GM19193 (cell line): ENCODE data around the gene SLC6A6.

Experiments used
- POLR2A ChIP-seq: IDR thresholded peaks from 4 replicates; pipeline ENCODE4 v1.6.1; 2011; ENCODE audit not compliant: insufficient read depth, insufficient read length; ENCODE audit errors: extremely low read depth

The SLC6A6 gene

GRCh38 chr3:14522129-14522691 is 119.8 kb downstream of the SLC6A6 start:
- TF ChIP-seq POLR2A, result no peak

DNA sequence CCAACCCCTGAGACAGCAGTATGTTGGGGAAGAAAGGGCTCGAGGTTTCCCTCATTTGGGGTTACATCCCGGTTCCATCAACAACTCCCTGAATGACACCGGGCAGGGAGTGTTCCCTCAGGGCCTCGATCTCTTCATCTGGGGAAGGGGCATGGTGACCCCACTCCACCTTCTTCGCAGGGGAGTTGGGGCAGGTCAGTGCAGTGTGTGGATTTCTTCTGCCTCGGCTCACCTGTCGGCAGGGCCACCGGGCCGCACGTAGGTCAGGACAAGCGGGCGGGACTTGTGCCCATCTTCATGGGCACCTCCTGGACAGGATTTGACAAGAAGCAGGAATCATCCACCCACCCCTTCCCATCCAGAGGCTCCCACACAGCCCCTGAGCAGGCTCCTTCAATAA is 120.4 kb downstream of the SLC6A6 start:
- TF ChIP-seq POLR2A, result no peak

GRCh38 chr3:14523792-14524191 is 121.4 kb downstream of the SLC6A6 start:
- TF ChIP-seq POLR2A, result no peak

DNA sequence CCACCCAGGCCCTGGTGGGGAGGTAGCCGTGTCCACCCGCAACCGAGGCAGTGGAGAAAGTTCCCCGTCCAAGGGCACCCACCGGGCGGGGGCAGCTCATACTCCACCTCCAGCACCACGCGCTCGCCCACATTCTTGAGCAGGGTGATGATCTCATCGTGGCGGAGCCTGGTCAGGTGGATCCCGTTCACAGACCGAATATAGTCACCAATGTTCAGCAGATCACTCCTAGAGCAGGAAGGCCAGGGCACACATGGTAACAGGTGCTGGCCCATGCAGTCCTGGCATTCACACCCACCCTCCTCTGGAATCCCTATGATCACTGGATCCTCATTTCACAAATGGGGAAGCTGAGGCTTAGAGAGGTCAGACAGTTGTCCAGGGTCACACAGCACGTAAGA is 121.9 kb downstream of the SLC6A6 start:
- no peak for TF ChIP-seq POLR2A

DNA sequence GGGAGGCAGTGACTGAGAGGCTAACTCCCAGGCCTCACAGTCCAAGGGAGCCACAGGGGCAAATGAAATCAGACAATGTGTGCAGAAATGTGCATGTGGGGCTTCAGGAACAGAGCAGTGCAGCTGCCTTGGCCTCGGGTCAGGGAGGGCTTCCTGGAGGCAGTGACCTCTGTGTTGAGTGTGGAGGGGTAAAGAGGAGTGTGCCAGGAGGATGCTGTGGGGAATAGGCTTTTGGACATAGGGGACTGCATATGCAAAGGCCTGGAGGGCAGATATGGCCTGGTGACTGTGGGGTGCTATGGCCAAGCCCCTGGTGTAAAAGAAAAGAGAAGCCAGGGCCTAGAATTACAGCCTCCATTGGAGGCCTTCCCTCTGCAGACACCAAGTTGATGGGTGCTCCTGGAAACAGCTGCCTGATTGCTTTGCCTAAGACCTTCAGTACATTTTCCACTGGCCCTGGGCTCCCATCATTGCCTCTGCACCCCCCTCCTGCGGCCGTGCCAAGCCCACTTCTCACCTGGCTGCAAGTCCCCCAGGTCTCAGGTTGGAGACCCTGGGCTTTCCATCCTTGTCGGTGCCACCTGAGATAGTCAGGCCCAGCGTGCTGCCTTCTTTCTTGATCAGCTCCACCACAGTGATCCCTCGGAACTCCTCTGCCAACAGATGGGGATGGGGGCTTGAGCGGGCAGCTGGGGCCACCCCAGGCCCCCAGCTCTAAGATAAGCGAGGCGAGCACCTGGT is 122.7 kb downstream of the SLC6A6 start:
- no peak for TF ChIP-seq POLR2A

GRCh38 chr3:14525685-14526631 is 123.6 kb downstream of the SLC6A6 start:
- TF ChIP-seq POLR2A, result no peak

DNA sequence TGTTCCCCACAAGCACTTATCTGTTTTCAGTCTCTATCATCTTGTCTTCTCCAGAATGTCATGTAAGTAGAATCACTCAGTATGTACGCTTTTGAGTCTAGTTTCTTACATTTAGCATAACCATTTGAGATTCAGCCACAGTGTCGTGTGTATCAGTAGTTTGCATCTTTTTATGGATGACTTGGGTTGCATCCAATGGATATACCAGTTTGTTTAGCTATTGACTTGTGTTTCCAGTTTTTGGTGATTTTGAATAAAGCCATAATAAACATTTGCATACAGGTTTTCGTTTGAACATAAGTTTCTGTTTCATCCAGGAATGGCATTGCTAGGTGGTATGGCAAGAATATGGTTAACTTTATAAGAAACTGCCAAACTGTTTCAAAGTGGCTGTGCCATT is 125.7 kb downstream of the SLC6A6 start:
- TF ChIP-seq POLR2A, result no peak

- no peak for TF ChIP-seq POLR2A
These were observed 129.5 kb downstream of the SLC6A6 start for GRCh38 chr3:14531856-14532395.

DNA sequence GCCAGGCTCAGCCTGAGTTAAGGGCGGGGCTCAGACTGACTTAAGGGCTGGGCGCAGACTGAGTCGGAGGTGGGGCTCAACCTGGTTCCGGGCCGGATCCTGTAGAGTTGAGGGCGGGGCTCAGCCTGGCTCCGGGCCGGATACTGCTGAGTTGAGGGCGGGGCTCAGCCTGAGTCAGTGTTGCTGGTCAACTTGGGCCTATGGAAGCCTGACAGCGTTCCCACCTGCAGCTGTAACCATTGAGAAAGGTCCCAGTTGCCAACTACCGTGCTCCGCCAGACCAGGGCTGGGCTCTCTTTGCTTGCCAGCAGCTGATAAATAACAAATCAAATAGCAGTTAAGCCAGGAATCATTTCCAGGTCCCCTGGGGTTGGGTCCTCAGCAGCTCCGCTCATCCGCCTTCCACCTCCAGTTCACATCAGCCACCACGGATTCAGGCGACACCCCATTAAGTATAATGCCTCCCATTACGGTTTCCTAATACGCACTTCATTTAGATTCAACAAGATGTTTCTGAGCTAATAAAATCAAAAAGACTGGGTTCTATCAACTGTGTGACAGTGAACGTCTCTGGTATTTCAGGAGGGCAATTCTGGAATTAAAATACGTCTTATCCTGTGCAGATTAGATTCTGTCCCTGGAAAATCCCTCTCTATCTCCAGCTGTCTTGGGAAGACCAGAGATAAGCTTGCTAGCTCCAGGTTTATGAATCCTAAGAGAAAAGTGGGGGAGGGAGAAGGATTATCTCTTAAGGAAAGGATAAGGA is 130.5 kb downstream of the SLC6A6 start:
- no peak for TF ChIP-seq POLR2A

- TF ChIP-seq POLR2A, result no peak
These were observed 131.1 kb downstream of the SLC6A6 start for GRCh38 chr3:14533457-14533958.

GRCh38 chr3:14534516-14535191 is 132.2 kb downstream of the SLC6A6 start:
- TF ChIP-seq POLR2A, result no peak

DNA sequence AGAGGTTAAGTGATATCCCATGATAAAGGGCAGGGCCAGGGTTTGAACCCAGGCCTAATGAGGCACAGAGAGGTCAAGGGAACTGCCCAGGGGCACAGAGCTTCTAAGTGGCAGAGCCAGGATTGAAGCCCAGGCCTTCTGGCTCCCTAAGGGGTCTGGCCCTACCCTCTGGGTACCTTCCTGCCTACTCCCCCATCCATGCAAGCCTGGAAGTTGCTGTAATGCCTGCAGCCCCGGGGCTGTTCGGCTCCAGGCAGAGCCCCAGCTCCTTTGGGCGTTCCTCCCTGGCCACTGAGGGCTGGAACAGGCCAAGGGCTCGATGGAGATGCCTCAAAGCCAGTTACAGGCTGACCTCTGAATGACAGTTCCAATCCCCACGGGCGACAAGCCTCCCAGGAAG is 133.2 kb downstream of the SLC6A6 start:
- no peak for TF ChIP-seq POLR2A

DNA sequence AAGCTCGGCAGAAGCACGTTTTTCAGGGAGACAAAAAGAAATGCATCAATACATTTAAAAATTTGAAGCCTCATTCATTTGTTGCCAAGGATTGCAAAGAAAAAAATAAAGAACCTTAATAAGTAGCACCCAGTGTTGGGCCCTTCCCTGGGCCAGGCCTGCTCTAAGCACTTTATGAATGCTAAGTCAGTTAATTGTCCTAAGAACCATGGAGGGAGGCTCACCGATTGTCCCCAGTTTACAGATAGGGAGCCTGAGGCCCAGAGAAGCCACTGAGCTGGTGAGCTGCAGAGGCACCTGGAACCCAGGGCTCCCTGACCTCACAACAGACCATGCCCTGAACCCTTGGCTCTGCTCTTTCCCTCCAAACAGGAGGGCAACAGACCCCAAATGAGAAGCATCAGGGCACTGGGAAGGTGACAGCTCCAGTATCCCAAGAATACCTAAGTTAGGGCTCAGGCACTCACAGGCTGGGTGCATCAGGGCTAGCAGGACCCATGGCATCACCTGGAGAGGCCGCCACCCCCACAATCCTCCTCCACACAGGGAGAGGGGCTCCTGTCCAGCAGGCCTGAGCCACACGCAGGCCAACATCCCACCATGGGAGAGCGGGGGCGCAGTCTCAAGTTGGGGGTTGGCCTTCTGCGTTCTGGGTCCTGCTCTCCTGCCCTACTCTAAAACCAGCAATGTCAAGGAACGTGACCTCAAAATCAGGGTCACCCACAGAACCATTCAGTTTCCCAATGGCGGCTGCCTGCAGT is 133.8 kb downstream of the SLC6A6 start:
- TF ChIP-seq POLR2A, result no peak
